Tibial artery (tissue), 4 donors: ENCODE measurements around the gene C11orf86.

Source experiments
- DNase-seq, 2 donors: peaks; one replicate each; pipeline ENCODE4 v3.0.0-alpha.2; 2019
- H3K27ac ChIP-seq, 2 donors: fragments of 200-600 bp; sonication (generic) in 1 of 2; 1 replicate in 1 of 2; 2 replicates in 1 of 2; pipeline ENCODE4 v1.5.1; 2018 to 2019; ENCODE audit warnings: mild to moderate bottlenecking in 1 of 2
- H3K27me3 ChIP-seq, 2 donors: fragments of 200-600 bp; sonication (generic) in 1 of 2; one replicate each; pipeline versions ENCODE4 v1.5.1 to v1.6.0; 2016 to 2019
- H3K36me3 ChIP-seq, 3 donors: fragments of 200-600 bp; sonication (generic) in 2 of 3; one replicate each; pipeline ENCODE4 v1.5.1; 2016 to 2019; ENCODE audit warnings: mild to moderate bottlenecking in 2 of 3
- H3K4me1 ChIP-seq, 4 donors: fragments of 200-600 bp; sonication (generic) in 2 of 4; 1 replicate in 3 of 4; 2 replicates in 1 of 4; pipeline ENCODE4 v1.5.1; 2016 to 2019
- H3K4me3 ChIP-seq, 2 donors: fragments of 200-600 bp; sonication (generic) in 1 of 2; 1 replicate in 1 of 2; 2 replicates in 1 of 2; pipeline ENCODE4 v1.5.1; 2018 to 2019; ENCODE audit warnings: mild to moderate bottlenecking in 2 of 2
- H3K9me3 ChIP-seq, 3 donors: fragments of 200-600 bp; sonication (generic) in 1 of 3; one replicate each; pipeline ENCODE4 v1.5.1; 2016 to 2019
- CTCF ChIP-seq, 2 experiments: fragments of 200-600 bp in 1 of 2; fragments of 450-650 bp in 1 of 2; IDR thresholded peaks; one replicate each; pipeline ENCODE4 v1.5.1; 2017 to 2019; ENCODE audit warnings: antibody characterized with exemption in 2 of 2, mild to moderate bottlenecking in 1 of 2, moderate library complexity in 1 of 2
- intact Hi-C: fragments of 100-400 bp; cut with DNase I; formaldehyde crosslinking; loops from one replicate; pipeline ENCODE4 v1.15.0; 2023; ENCODE audit warnings: low total_unique reads

Gene C11orf86

GRCh38 chr11:67015048-67015447 is 39.9 kb downstream of the C11orf86 start:
- no peak for TF ChIP-seq CTCF (IDR thresholded peaks at IDR 0.05)
- intact Hi-C loops = no loop called here

DNA sequence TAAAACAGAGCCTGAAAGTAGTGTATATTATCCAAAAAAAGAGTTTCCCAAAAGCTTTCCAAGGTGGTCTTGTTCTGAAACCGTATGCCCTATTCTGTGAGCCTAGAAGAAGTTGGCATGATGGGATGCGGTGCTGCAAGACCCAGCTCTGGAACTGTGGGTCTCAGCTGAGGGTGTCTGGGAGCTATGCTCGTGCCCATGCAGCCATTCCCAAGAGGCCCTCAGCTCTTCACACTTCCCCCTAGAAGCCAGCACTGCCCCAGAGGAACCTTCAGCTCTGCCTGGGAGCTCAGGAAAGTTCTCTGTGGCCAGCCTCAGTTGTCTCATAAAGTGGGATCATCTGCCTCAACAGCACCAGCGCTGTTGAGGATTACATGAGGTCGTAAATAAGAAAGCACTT is 41.4 kb downstream of the C11orf86 start:
- Histone ChIP-seq H3K4me3 (no peak overlapping the region), H3K36me3 (no peaks in the 10 kb centered on the region), H3K4me1 (no peaks in the 10 kb centered on the region), H3K9me3 (no peaks in the 10 kb centered on the region), H3K27me3 (no peaks in the 10 kb centered on the region), H3K27ac (no peak overlapping the region)
- TF ChIP-seq CTCF (IDR thresholded peaks at IDR 0.05) = no peak
- DNase-seq = no peak
- intact Hi-C loops = no loop called here

More at GRCh38 chr11:67015048-67015447, 39.9 kb downstream of the C11orf86 start:
- no peak overlapping the region for H3K4me3 ChIP-seq
- H3K4me1 ChIP-seq = no peaks in the 10 kb centered on the region
- H3K27me3 ChIP-seq = no peaks in the 10 kb centered on the region
- no peaks in the 10 kb centered on the region for H3K36me3 ChIP-seq
- H3K27ac ChIP-seq = no peak overlapping the region
- DNase-seq = no peak
- no peaks in the 10 kb centered on the region for H3K9me3 ChIP-seq

- DNase-seq = no peak
- no peaks in the 10 kb centered on the region for H3K36me3 ChIP-seq
- TF ChIP-seq CTCF (IDR thresholded peaks at IDR 0.05) = no peak
- intact Hi-C loops = no loop called here
- no peak overlapping the region for H3K4me3 ChIP-seq
- H3K9me3 ChIP-seq = no peaks in the 10 kb centered on the region
- H3K27me3 ChIP-seq = peaks cover 0 to 4% of the 10 kb centered on the region in 2 donors
- peaks cover 0 to 33% (median 17%) of the 10 kb centered on the region in 4 donors for H3K4me1 ChIP-seq
- H3K27ac ChIP-seq = no peak overlapping the region
Observed at GRCh38 chr11:67020949-67021348, 45.8 kb downstream of the C11orf86 start.

GRCh38 chr11:67022341-67022933 is 47.3 kb downstream of the C11orf86 start:
- Histone ChIP-seq H3K27ac (peak overlapping the region; percentile 5 to 62), H3K4me3 (peak overlapping the region; percentile 50 to 61), H3K4me1 (peaks cover 0 to 36% (median 17%) of the 10 kb centered on the region in 4 donors), H3K9me3 (no peaks in the 10 kb centered on the region), H3K27me3 (peaks cover 0 to 4% of the 10 kb centered on the region in 2 donors), H3K36me3 (no peaks in the 10 kb centered on the region)
- intact Hi-C loops = no loop called here
- TF ChIP-seq CTCF (IDR thresholded peaks at IDR 0.05) = no peak
- peak in 1 of 2 donors; percentile 78 for DNase-seq

DNA sequence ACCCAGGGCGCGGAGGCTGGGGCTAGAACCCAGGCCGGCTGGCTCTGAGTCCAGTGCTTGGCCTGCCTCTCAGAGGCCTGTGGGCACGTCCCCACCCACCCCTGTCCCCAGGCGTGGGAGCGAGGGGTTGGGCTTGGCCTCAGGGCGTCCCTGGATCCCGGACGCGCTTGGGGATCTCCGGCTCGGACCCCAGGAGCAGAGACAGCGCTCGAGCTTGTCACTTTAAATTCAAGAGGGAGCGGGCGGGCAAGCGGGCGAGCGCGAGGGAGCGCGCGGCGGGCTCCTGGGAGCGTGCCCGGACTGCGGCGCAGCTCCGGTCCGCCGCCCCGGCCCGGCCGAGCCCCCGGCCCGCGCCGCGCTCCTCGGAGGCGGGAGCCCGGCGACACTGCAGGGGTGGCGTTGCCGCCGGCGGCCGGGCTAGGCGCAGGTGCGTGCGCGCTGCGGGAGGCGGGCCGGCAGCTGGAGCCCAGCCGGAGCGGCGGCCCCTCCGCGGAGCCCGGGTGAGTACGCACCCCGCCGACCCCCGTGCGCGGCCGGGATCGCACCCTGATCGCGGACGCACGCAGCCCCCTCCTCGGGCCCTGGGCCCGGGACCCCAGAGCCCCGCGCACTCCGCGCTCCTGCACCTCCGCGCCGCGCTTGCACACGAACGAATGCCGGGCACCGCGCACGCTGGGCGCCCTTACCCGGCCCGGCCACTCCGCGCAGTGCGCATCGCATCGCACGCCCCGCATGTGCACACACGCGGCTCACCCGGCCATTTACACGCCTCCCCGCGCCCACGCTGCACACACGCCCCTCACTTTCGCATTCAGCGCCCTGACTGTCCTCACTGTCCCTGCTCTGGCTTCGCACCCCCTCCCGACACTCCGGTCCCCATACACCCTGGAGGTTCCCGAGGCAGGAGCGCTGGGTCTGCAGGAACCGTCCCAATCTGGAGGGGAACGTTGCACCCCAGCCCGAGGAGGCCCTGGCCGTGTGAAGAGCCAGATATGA is 48.2 kb downstream of the C11orf86 start, which contains the start of gene SYT12:
TSS of gene SYT12 (plus strand) at position 174 of the 996 bp plus-strand sequence. CDS start 7,011 bp downstream, outside the sequence.
- TF ChIP-seq CTCF (IDR thresholded peaks at IDR 0.05) = no peak
- no peaks in the 10 kb centered on the region for H3K36me3 ChIP-seq
- H3K4me3 ChIP-seq = peak within 1 kb of the TSS; percentile 50 to 61
- DNase-seq = no peak
- H3K4me1 ChIP-seq = peaks cover 0 to 39% (median 17%) of the 10 kb centered on the region in 4 donors
- H3K27ac ChIP-seq = peak within 1 kb of the TSS; percentile 10 to 62
- H3K9me3 ChIP-seq = no peaks in the 10 kb centered on the region
- peaks cover 0 to 4% of the 10 kb centered on the region in 2 donors for H3K27me3 ChIP-seq
- intact Hi-C loops = no loop called here
